HG03439 (cell line): ENCODE data around the gene PCDHA1.
"Not testable (repeated sequence)": the region's sequence is repeated elsewhere in the genome, so short reads cannot be mapped to it uniquely, and the experiment has no call there.

Experiments used
- ATAC-seq: cut with Tn5 transposase; IDR thresholded peaks from one replicate; pipeline ENCODE4 v1.9.1; 2021; ENCODE audit warnings: mild to moderate bottlenecking, moderate library complexity; ENCODE audit not compliant: unreplicated experiment

Gene PCDHA1

GRCh38 chr5:140808241-140808888, 22.4 kb downstream of the PCDHA1 start:
- not testable (repeated sequence) for ATAC-seq

GRCh38 chr5:140808889-140809291, 22.9 kb downstream of the PCDHA1 start:
- ATAC-seq: no peak

GRCh38 chr5:140821375-140822280, 35.7 kb downstream of the PCDHA1 start, which contains the start of gene PCDHA5:
Gene PCDHA5, plus strand, starts transcription at chr5:140821613.
- no peak for ATAC-seq

- ATAC-seq: no peak
Measured at GRCh38 chr5:140822281-140822629, 36.3 kb downstream of the PCDHA1 start.

GRCh38 chr5:140822969-140823368, 37.0 kb downstream of the PCDHA1 start:
- not testable (repeated sequence) for ATAC-seq

- ATAC-seq: no peak
Measured at GRCh38 chr5:140823475-140823874, 37.5 kb downstream of the PCDHA1 start.

- no peak for ATAC-seq
Measured at GRCh38 chr5:140827704-140828361, 41.9 kb downstream of the PCDHA1 start, which contains the start of gene PCDHA6. Gene PCDHA6, plus strand, starts transcription at chr5:140827960. Its CDS starts 132 bp downstream, at chr5:140828092.

- no peak for ATAC-seq
Measured at GRCh38 chr5:140828362-140828737, 42.4 kb downstream of the PCDHA1 start.

GRCh38 chr5:140829511-140830501, 43.9 kb downstream of the PCDHA1 start:
- ATAC-seq: not testable (repeated sequence)

GRCh38 chr5:140833993-140834392, 48.1 kb downstream of the PCDHA1 start, which contains the start of gene PCDHA7:
Gene PCDHA7, plus strand, starts transcription at chr5:140834269. Its CDS starts 115 bp downstream, at chr5:140834384.
- ATAC-seq: no peak

GRCh38 chr5:140834439-140835008, 48.6 kb downstream of the PCDHA1 start:
- ATAC-seq: not testable (repeated sequence)

GRCh38 chr5:140835622-140836510, 49.9 kb downstream of the PCDHA1 start:
- no peak for ATAC-seq

GRCh38 chr5:140840978-140841962, 55.3 kb downstream of the PCDHA1 start, which contains the start of gene PCDHA8:
Gene PCDHA8, plus strand, starts transcription at chr5:140841187. Its CDS starts 135 bp downstream, at chr5:140841322.
- ATAC-seq: no peak

GRCh38 chr5:140842798-140843733, 57.1 kb downstream of the PCDHA1 start:
- no peak for ATAC-seq

- ATAC-seq: not testable (repeated sequence)
Measured at GRCh38 chr5:140848139-140849102, 62.5 kb downstream of the PCDHA1 start, which contains the start of gene PCDHA9. Gene PCDHA9, plus strand, starts transcription at chr5:140848382. Its CDS starts 114 bp downstream, at chr5:140848496.
